ENCODE data around the gene ALDOB. TPM values are rescaled to one million over a fixed set of nuclear protein-coding genes. Genes with fewer than 3 reads are reported as not detected.

Gene ALDOB
- total RNA-seq = 1,000 to 10,000 TPM in 1 of 2 donors, 100 to 1,000 TPM in 1; 527 to 1,744 TPM
- polyA plus RNA-seq = 1,000 to 10,000 TPM; 1,872 to 2,132 TPM

GRCh38 chr9:101435601-101436079 lies at the start of gene ALDOB:
Gene ALDOB (minus strand): TSS chr9:101435774. CDS start chr9:101430887, 4,887 bp downstream.
- no peak for DNase-seq (ENCODE audit: low spot score)
- Histone ChIP-seq H3K4me1 (ENCODE audit: control insufficient read depth in 4 of 4, insufficient read depth in 4 of 4, low read length in 3 of 4) (peaks cover 0 to 62% (median 18%) of the 10 kb centered on the region in 4 donors), H3K9ac (ENCODE audit: low read depth in 1 of 2, low read length in 2 of 2) (peak within 1 kb of the TSS; percentile 76 to 100), H3K9me3 (ENCODE audit: control insufficient read depth in 4 of 4, low read length in 3 of 4) (no peaks in the 10 kb centered on the region), H3K27me3 (ENCODE audit: control insufficient read depth in 4 of 4, insufficient read depth in 4 of 4, low read length in 3 of 4) (no peaks in the 10 kb centered on the region), H3K4me3 (ENCODE audit: low read depth in 1 of 3, low read length in 3 of 3) (peak within 1 kb of the TSS; percentile 73 to 88 (median 77)), H3K27ac (ENCODE audit: low read depth in 1 of 2, low read length in 2 of 2) (peak within 1 kb of the TSS; percentile 91 to 94), H3K36me3 (ENCODE audit: control insufficient read depth in 4 of 4, insufficient read depth in 3 of 4, low read depth in 1 of 4, low read length in 3 of 4) (peaks cover 0 to 20% (median 6%) of the 10 kb centered on the region in 4 donors)
- TF ChIP-seq NR2F2 (IDR thresholded peaks at IDR 0.05) (no peak), REST (IDR thresholded peaks at IDR 0.05) (peak; percentile 95), RAD21 (IDR thresholded peaks at IDR 0.05) (peak in 1 of 2 donors; percentile 35), MAX (IDR thresholded peaks at IDR 0.05) (no peak), FOXA2 (IDR thresholded peaks at IDR 0.05) (peak; percentile 81), HNF4G (IDR thresholded peaks at IDR 0.05) (no peak), HNF4A (conservative IDR thresholded peaks at IDR 0.05) (peak; percentile 50 to 71), EGR1 (IDR thresholded peaks at IDR 0.05; ENCODE audit: low read depth in 2 of 2) (peak in 1 of 2 donors; percentile 10), GABPA (IDR thresholded peaks at IDR 0.05 in 1 of 2, conservative IDR thresholded peaks at IDR 0.05 in 1 of 2) (no peak), ATF3 (IDR thresholded peaks at IDR 0.05) (peak; percentile 3), SP1 (IDR thresholded peaks at IDR 0.05) (peak; percentile 80), JUND (IDR thresholded peaks at IDR 0.05) (peak in 1 of 2 donors; percentile 51), FOXA1 (IDR thresholded peaks at IDR 0.05) (peak; percentile 81), YY1 (IDR thresholded peaks at IDR 0.05) (peak; percentile 95), TAF1 (conservative IDR thresholded peaks at IDR 0.05) (peak; percentile 98), ZBTB33 (IDR thresholded peaks at IDR 0.05) (no peak), RXRA (IDR thresholded peaks at IDR 0.05) (peak; percentile 47 to 75)
- TF ChIP-seq, protein P1, sequence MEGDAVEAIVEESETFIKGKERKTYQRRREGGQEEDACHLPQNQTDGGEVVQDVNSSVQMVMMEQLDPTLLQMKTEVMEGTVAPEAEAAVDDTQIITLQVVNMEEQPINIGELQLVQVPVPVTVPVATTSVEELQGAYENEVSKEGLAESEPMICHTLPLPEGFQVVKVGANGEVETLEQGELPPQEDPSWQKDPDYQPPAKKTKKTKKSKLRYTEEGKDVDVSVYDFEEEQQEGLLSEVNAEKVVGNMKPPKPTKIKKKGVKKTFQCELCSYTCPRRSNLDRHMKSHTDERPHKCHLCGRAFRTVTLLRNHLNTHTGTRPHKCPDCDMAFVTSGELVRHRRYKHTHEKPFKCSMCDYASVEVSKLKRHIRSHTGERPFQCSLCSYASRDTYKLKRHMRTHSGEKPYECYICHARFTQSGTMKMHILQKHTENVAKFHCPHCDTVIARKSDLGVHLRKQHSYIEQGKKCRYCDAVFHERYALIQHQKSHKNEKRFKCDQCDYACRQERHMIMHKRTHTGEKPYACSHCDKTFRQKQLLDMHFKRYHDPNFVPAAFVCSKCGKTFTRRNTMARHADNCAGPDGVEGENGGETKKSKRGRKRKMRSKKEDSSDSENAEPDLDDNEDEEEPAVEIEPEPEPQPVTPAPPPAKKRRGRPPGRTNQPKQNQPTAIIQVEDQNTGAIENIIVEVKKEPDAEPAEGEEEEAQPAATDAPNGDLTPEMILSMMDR (IDR thresholded peaks at IDR 0.05; ENCODE audit: low read depth, low read length, missing input control) = no peak
- 22% methylated on average over 2 of the region's 2 CpGs for WGBS
